H1 (cell line): ENCODE data around the gene SKP1. TPM values are rescaled to one million over a fixed set of nuclear protein-coding genes. Genes with fewer than 3 reads are reported as not detected.

ENCODE experiments used
- CTCF ChIA-PET: fragments of 300-600 bp; sonication (Branson Sonifier 250); formaldehyde crosslinking; loops from one replicate; lab custom pipeline; 2021; ENCODE audit not compliant: partially characterized antibody; lab: Charles Lee
- POLR2A ChIA-PET: fragments of 300-600 bp; sonication (Branson Sonifier 250); formaldehyde crosslinking; loops from one replicate; lab custom pipeline; 2021; ENCODE audit warnings: inconsistent platforms; ENCODE audit not compliant: partially characterized antibody; lab: Charles Lee
- DNase-seq, 2 experiments: peaks; one replicate each; pipeline versions ENCODE4 v3.0.0 to v3.0.0-alpha.2; 2010 to 2022; ENCODE audit warnings: low spot score in 2 of 2, low read depth in 1 of 2, mixed read lengths in 1 of 2
- FAIRE-seq: peaks from 2 replicates; lab custom pipeline; 2011; peaks lifted over from hg19 to GRCh38; lab: Jason Lieb, UNC
- H2AFZ ChIP-seq: 2 replicates; pipeline ENCODE4 v1.8.1; 2012; ENCODE audit warnings: low read length, inconsistent platforms
- H2AK5ac ChIP-seq: 2 replicates; pipeline ENCODE4 v1.6.1; 2013; ENCODE audit warnings: low read depth, low read length
- H2BK120ac ChIP-seq: replicated peaks from 2 replicates; pipeline ENCODE3; 2013; ENCODE audit warnings: low read depth, low read length, inconsistent platforms
- H2BK12ac ChIP-seq: 2 replicates; pipeline ENCODE4 v1.6.1; 2013; ENCODE audit warnings: low read depth, low read length
- H2BK15ac ChIP-seq: 2 replicates; pipeline ENCODE4 v1.6.1; 2013; ENCODE audit warnings: low read length
- H2BK20ac ChIP-seq: 2 replicates; pipeline ENCODE4 v1.6.1; 2013; ENCODE audit warnings: low read length
- H2BK5ac ChIP-seq: 2 replicates; pipeline ENCODE4 v1.6.1; 2013; ENCODE audit warnings: low read depth, low read length
- H3K14ac ChIP-seq: 2 replicates; pipeline ENCODE4 v1.6.1; 2013; ENCODE audit warnings: inconsistent platforms; ENCODE audit not compliant: insufficient read length
- H3K18ac ChIP-seq: 2 replicates; pipeline ENCODE4 v1.6.1; 2013; ENCODE audit warnings: low read length; ENCODE audit errors: extremely low read depth
- H3K23ac ChIP-seq: 2 replicates; pipeline ENCODE4 v1.6.1; 2013; ENCODE audit warnings: inconsistent platforms; ENCODE audit not compliant: insufficient read length
- H3K23me2 ChIP-seq: 2 replicates; pipeline ENCODE4 v1.6.1; 2013; ENCODE audit warnings: low read depth, low read length
- H3K27ac ChIP-seq: 2 replicates; pipeline ENCODE4 v1.6.1; 2011; ENCODE audit warnings: low read depth, low read length, inconsistent platforms
- H3K27me3 ChIP-seq, 4 experiments: replicated peaks in 1 of 4; 1 replicate in 1 of 4; 2 replicates in 3 of 4; pipeline versions ENCODE4 v1.6.1 to v1.8.1; 2011 to 2013; ENCODE audit warnings: low read length in 3 of 4, mild to moderate bottlenecking in 3 of 4, inconsistent platforms in 2 of 4, mixed read lengths in 2 of 4, moderate library complexity in 1 of 4; ENCODE audit not compliant: control insufficient read depth in 3 of 4, insufficient read depth in 3 of 4; ENCODE audit errors: extremely low read depth in 1 of 4
- H3K36me3 ChIP-seq, 4 experiments: 2 replicates each; pipeline versions ENCODE4 v1.6.1 to v1.8.1; 2011 to 2013; ENCODE audit warnings: mild to moderate bottlenecking in 4 of 4, low read length in 3 of 4, moderate library complexity in 2 of 4, control low read depth in 1 of 4, inconsistent platforms in 1 of 4; ENCODE audit not compliant: insufficient read depth in 4 of 4, control insufficient read depth in 2 of 4
- H3K4ac ChIP-seq: replicated peaks from 2 replicates; pipeline ENCODE3; 2013; ENCODE audit warnings: low read length, low read depth, mixed read lengths, inconsistent platforms; ENCODE audit not compliant: insufficient read length
- H3K4me1 ChIP-seq, 4 experiments: replicated peaks in 1 of 4; 1 replicate in 1 of 4; 2 replicates in 3 of 4; pipeline versions ENCODE4 v1.6.1 to v1.8.1; 2011 to 2013; ENCODE audit warnings: low read length in 3 of 4, inconsistent platforms in 2 of 4, mixed read lengths in 1 of 4; ENCODE audit not compliant: insufficient read depth in 4 of 4, control insufficient read depth in 3 of 4
- H3K4me2 ChIP-seq, 2 experiments: 2 replicates each; pipeline versions ENCODE4 v1.6.1 to v1.8.1; 2011 to 2013; ENCODE audit warnings: low read depth in 2 of 2, low read length in 2 of 2, control low read depth in 1 of 2, inconsistent platforms in 1 of 2, mild to moderate bottlenecking in 1 of 2; ENCODE audit not compliant: insufficient read depth in 1 of 2
- H3K4me3 ChIP-seq, 4 experiments: fragments of 200-600, 300-600 bp in 1 of 4; sonication (generic), shearing (Covaris generic), sonication (Bioruptor Twin) in 1 of 4; 2 replicates each; pipeline versions ENCODE4 v1.5.1 to v1.8.1; 2011 to 2016; ENCODE audit warnings: low read length in 4 of 4, low read depth in 3 of 4, control low read depth in 2 of 4, inconsistent platforms in 2 of 4, mild to moderate bottlenecking in 2 of 4, mixed read lengths in 1 of 4, moderate library complexity in 1 of 4; ENCODE audit not compliant: insufficient read depth in 2 of 4; ENCODE audit errors: extremely low read depth in 1 of 4
- H3K56ac ChIP-seq: replicated peaks from 2 replicates; pipeline ENCODE3; 2013; ENCODE audit warnings: low read depth, mild to moderate bottlenecking, mixed read lengths, low read length, inconsistent platforms; ENCODE audit not compliant: insufficient read length
- H3K79me1 ChIP-seq: 2 replicates; pipeline ENCODE4 v1.6.1; 2013; ENCODE audit warnings: low read depth, low read length, control low read depth
- H3K79me2 ChIP-seq, 2 experiments: 2 replicates each; pipeline versions ENCODE4 v1.6.1 to v1.8.1; 2012 to 2013; ENCODE audit warnings: low read length in 2 of 2, mild to moderate bottlenecking in 2 of 2, inconsistent platforms in 1 of 2; ENCODE audit not compliant: insufficient read depth in 2 of 2, control insufficient read depth in 1 of 2
- H3K9ac ChIP-seq, 4 experiments: replicated peaks in 1 of 4; 1 replicate in 1 of 4; 2 replicates in 3 of 4; pipeline versions ENCODE4 v1.6.1 to v1.8.1; 2011 to 2013; ENCODE audit warnings: low read depth in 3 of 4, low read length in 3 of 4, control low read depth in 2 of 4, mild to moderate bottlenecking in 2 of 4, moderate library complexity in 2 of 4, inconsistent platforms in 1 of 4; ENCODE audit errors: extremely low read depth in 1 of 4
- H3K9me3 ChIP-seq, 2 experiments: 2 replicates each; pipeline versions ENCODE4 v1.6.1 to v1.8.1; 2012 to 2013; ENCODE audit warnings: mild to moderate bottlenecking in 2 of 2, moderate library complexity in 2 of 2, control low read depth in 1 of 2, inconsistent platforms in 1 of 2, low read depth in 1 of 2, low read length in 1 of 2, mixed read lengths in 1 of 2; ENCODE audit not compliant: insufficient read depth in 2 of 2
- H4K20me1 ChIP-seq, 2 experiments: replicated peaks in 1 of 2; 2 replicates each; pipeline versions ENCODE3 to v1.8.1; 2011 to 2013; ENCODE audit warnings: inconsistent platforms in 2 of 2, low read length in 2 of 2, mild to moderate bottlenecking in 1 of 2; ENCODE audit not compliant: insufficient read depth in 2 of 2, control insufficient read depth in 1 of 2
- H4K5ac ChIP-seq: 2 replicates; pipeline ENCODE4 v1.6.1; 2013; ENCODE audit warnings: low read length, low read depth, mixed read lengths, inconsistent platforms; ENCODE audit not compliant: insufficient read length
- H4K8ac ChIP-seq: 2 replicates; pipeline ENCODE4 v1.8.0; 2013; ENCODE audit warnings: mild to moderate bottlenecking, moderate library complexity, low read length, inconsistent platforms; ENCODE audit not compliant: insufficient read depth; ENCODE audit errors: extremely low read depth
- H4K91ac ChIP-seq: replicated peaks from 2 replicates; pipeline ENCODE3; 2013; ENCODE audit warnings: low read length, mixed read lengths, inconsistent platforms; ENCODE audit not compliant: insufficient read length
- ATF3 ChIP-seq: IDR thresholded peaks from 2 replicates; pipeline ENCODE4 v1.6.1; 2011; ENCODE audit warnings: low read depth, mild to moderate bottlenecking, low read length; ENCODE audit not compliant: insufficient read depth
- BACH1 ChIP-seq: IDR thresholded peaks from 2 replicates; pipeline ENCODE4 v1.6.1; 2012; ENCODE audit warnings: low read length, improper control_type of control experiment
- CHD2 ChIP-seq: IDR thresholded peaks from 2 replicates; pipeline ENCODE4 v1.6.1; 2012; ENCODE audit warnings: low read length, improper control_type of control experiment
- GTF2F1 ChIP-seq: IDR thresholded peaks from 2 replicates; pipeline ENCODE4 v1.6.1; 2012; ENCODE audit warnings: low read depth, low read length, improper control_type of control experiment, borderline replicate concordance
- NANOG ChIP-seq: IDR thresholded peaks from 2 replicates; pipeline ENCODE4 v1.6.1; 2011; ENCODE audit warnings: low read length, low read depth, mild to moderate bottlenecking, inconsistent platforms; ENCODE audit not compliant: insufficient read depth, poor library complexity, severe bottlenecking
- POLR2A ChIP-seq, 2 experiments: IDR thresholded peaks; 1 replicate in 1 of 2; 2 replicates in 1 of 2; pipeline ENCODE4 v1.6.1; 2011; ENCODE audit warnings: low read depth in 2 of 2, low read length in 2 of 2, mild to moderate bottlenecking in 2 of 2; ENCODE audit errors: control extremely low read depth in 1 of 2
- RBBP5 ChIP-seq: IDR thresholded peaks from 2 replicates; pipeline ENCODE4 v1.7.1; 2012; ENCODE audit warnings: low read depth, mild to moderate bottlenecking, inconsistent platforms, low read length, moderate library complexity, borderline replicate concordance
- RFX5 ChIP-seq: IDR thresholded peaks from 2 replicates; pipeline ENCODE4 v1.6.1; 2011; ENCODE audit warnings: low read depth, low read length, improper control_type of control experiment, borderline replicate concordance
- SIN3A ChIP-seq, 2 experiments: IDR thresholded peaks in 1 of 2; conservative IDR thresholded peaks in 1 of 2; 2 replicates each; pipeline ENCODE4 v1.6.1; 2011 to 2012; ENCODE audit warnings: low read length in 2 of 2, improper control_type of control experiment in 1 of 2, low read depth in 1 of 2, mild to moderate bottlenecking in 1 of 2
- SP4 ChIP-seq: IDR thresholded peaks from 2 replicates; pipeline ENCODE4 v1.6.1; 2012; ENCODE audit warnings: low read length, inconsistent platforms
- SUZ12 ChIP-seq: fragments of 200-600 bp; sonication (generic); IDR thresholded peaks from 2 replicates; pipeline ENCODE4 v1.6.1; 2012; ENCODE audit warnings: mild to moderate bottlenecking, inconsistent platforms, low read length, moderate library complexity, mixed read lengths
- TCF12 ChIP-seq: IDR thresholded peaks from 2 replicates; pipeline ENCODE4 v1.6.1; 2011; ENCODE audit warnings: low read depth, mild to moderate bottlenecking, low read length
- YY1 ChIP-seq: IDR thresholded peaks from 2 replicates; pipeline ENCODE4 v1.6.1; 2011; ENCODE audit warnings: low read depth, mild to moderate bottlenecking, low read length
- WGBS, 2 experiments: shearing (Covaris generic) in 1 of 2; methylation state at CpG; one replicate each; pipeline versions ENCODE4 v1.1.6 to v1.1.7; 2013 to 2015; ENCODE audit warnings: low lambda C conversion rate in 2 of 2, mixed read lengths in 2 of 2, inconsistent platforms in 1 of 2, low coverage in 1 of 2, missing lambda C conversion rate in 1 of 2; ENCODE audit not compliant: insufficient replicate concordance in 2 of 2, insufficient coverage in 1 of 2, insufficient read length in 1 of 2; ENCODE audit errors: extremely low coverage in 1 of 2, missing lambda C conversion rate in 1 of 2; 5-methylcytosine and 5-hydroxymethylcytosine counted together
- polyA plus RNA-seq, 7 experiments: library from polyadenylated mRNA; depleted of rRNA in 3 of 7; stranded (reverse) in 5 of 7; unstranded in 2 of 7; fragments of >200 nt in 5 of 7; fragments of 200-250 nt in 2 of 7; gene quantifications; 1 replicate in 5 of 7; 2 replicates in 1 of 7; 4 replicates in 1 of 7; pipeline versions ENCODE4 v1.2.1 to v1.2.3, GENCODE V29; 2011 to 2013; ENCODE audit warnings: missing spikeins in 2 of 7, mixed read lengths in 2 of 7
- total RNA-seq: library from RNA; stranded (reverse); fragmentation: NEBNext Ultra II Directional; extraction: Animal tissue kit (Norgen Biotek cat#: 25700); gene quantifications from 2 replicates; pipeline ENCODE4 v1.2.1, GENCODE V29; 2021

The SKP1 gene
- total and polyA plus RNA-seq, 2 of the 8 experiments (the other 6 are each of a cell fraction or from before 2014, with no cell fraction given): 163 to 332 TPM

- Histone ChIP-seq H2BK5ac (no peak overlapping the region), H3K4me1 (peaks cover 0 to 11% (median 8%) of the 10 kb centered on the region in 4 experiments; a peak in 6 of 7 replicates), H3K14ac (no peak overlapping the region), H4K20me1 (peaks cover 2 to 15% of the 10 kb centered on the region in 2 experiments), H3K23me2 (peaks cover 10% of the 10 kb centered on the region; the same call in 1 of the 2 replicates), H3K4ac (no peak overlapping the region), H2AFZ (no peak overlapping the region), H2BK12ac (no peak overlapping the region), H3K36me3 (peaks cover 0 to 2% (median 0%) of the 10 kb centered on the region in 4 experiments; a peak in 1 of 8 replicates), H4K91ac (no peak overlapping the region), H2BK120ac (no peak overlapping the region), H3K4me2 (no peak overlapping the region), H3K56ac (no peak overlapping the region), H2BK20ac (no peak overlapping the region), H4K5ac (no peak overlapping the region), H3K27ac (no peak overlapping the region), H4K8ac (no peak overlapping the region), H3K23ac (no peak overlapping the region), H2BK15ac (no peak overlapping the region), H3K9me3 (no peaks in the 10 kb centered on the region), H3K79me2 (no peaks in the 10 kb centered on the region), H3K4me3 (no peak overlapping the region), H3K27me3 (peaks cover 5 to 11% (median 9%) of the 10 kb centered on the region in 4 experiments), H3K18ac (no peak overlapping the region), H3K9ac (no peak overlapping the region), H3K79me1 (peaks cover 2% of the 10 kb centered on the region; the same call in 1 of the 2 replicates), H2AK5ac (no peak overlapping the region)
- CTCF ChIA-PET: interaction anchor here (0.7 to 21.7 kb wide), 6 partner anchors 11 to 416 kb away, joined by 3 to 270 read pairs (median 6); no protein-coding TSS in a partner anchor
- FAIRE-seq (no peak), DNase-seq (no peak)
- WGBS, 2 experiments: 85% methylated on average over 4 of the region's 4 CpGs; no CpG with 5 or more reads in 1 of the 2 experiments
- POLR2A ChIA-PET: interaction anchor here (0.7 to 2.8 kb wide), 3 partner anchors 11 to 1235 kb away, joined by 3 to 15 read pairs (median 3); no protein-coding TSS in a partner anchor
- TF ChIP-seq YY1 (no peak), CHD2 (no peak), NANOG (no peak), SUZ12 (no peak), SP4 (no peak), POLR2A (IDR thresholded peaks at IDR 0.05; ENCODE audit: control extremely low read depth in 1 of 2, low read depth in 2 of 2, low read length in 2 of 2) (no peak), BACH1 (no peak), RFX5 (no peak), RBBP5 (no peak), GTF2F1 (no peak), SIN3A (conservative IDR thresholded peaks at IDR 0.05 in 1 of 2, IDR thresholded peaks at IDR 0.05 in 1 of 2; ENCODE audit: low read depth in 1 of 2, low read length in 2 of 2) (no peak), ATF3 (no peak), TCF12 (no peak)
These were observed 58.4 kb downstream of the SKP1 start for GRCh38 chr5:134118212-134118835.
